ENCODE data around the gene HRAS. TPM values are rescaled to one million over a fixed set of nuclear protein-coding genes. Genes with fewer than 3 reads are reported as not detected.

Gene HRAS
- total and polyA plus RNA-seq, 2 of the 13 experiments (the other 11 are each of a cell fraction or from before 2014, with no cell fraction given) = 32.9 to 50.0 TPM

DNA sequence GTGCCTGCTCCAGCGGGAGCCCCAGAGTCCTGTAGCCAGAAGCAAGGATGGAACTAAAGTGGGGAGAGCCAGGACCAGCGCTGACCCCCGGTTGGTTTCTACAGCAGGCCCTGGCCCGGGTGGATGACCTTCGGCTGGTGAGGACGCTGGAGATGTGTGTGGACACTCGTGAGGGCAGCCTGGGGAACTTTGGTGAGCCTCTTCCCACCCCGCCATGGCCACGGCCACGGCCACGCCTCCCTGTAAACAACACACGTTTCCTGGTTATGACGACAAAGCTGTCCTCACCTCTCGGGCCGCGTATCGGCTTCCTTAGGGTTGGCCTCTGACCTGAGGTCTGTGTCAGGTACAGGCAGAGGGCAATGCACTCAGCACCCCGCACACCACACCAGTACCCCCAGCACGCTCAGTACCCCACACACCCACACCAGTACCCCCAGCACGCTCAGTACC is 6.1 kb upstream of the HRAS start (continued):
- TF ChIP-seq KDM5B (CRISPR knock-in tag; IDR thresholded peaks at IDR 0.05; ENCODE audit: borderline replicate concordance) = 0 out of 2 replicates have a peak, but pooled peaks have one; percentile 23
- no peak for TF ChIP-seq ZSCAN30 (CRISPR knock-in tag; IDR thresholded peaks at IDR 0.05)
- no peak for TF ChIP-seq SALL1 (CRISPR knock-in tag; IDR thresholded peaks at IDR 0.05)
- TF ChIP-seq, protein P1, sequence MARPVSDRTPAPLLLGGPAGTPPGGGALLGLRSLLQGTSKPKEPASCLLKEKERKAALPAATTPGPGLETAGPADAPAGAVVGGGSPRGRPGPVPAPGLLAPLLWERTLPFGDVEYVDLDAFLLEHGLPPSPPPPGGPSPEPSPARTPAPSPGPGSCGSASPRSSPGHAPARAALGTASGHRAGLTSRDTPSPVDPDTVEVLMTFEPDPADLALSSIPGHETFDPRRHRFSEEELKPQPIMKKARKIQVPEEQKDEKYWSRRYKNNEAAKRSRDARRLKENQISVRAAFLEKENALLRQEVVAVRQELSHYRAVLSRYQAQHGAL (CRISPR knock-in tag; IDR thresholded peaks at IDR 0.05; ENCODE audit: not compliant biosample characterization) = no peak
- no peak for TF ChIP-seq SRF (IDR thresholded peaks at IDR 0.05; ENCODE audit: low read depth, low read length)
- TF ChIP-seq MEIS2 (CRISPR knock-in tag; IDR thresholded peaks at IDR 0.05) = no peak
- TF ChIP-seq ARNTL (CRISPR knock-in tag; IDR thresholded peaks at IDR 0.05) = no peak
- TF ChIP-seq HMG20A (CRISPR knock-in tag; IDR thresholded peaks at IDR 0.05; ENCODE audit: borderline replicate concordance) = no peak
- no peak for TF ChIP-seq TAF1 (CRISPR knock-in tag; IDR thresholded peaks at IDR 0.05)
- no peak for TF ChIP-seq CC2D1A (CRISPR knock-in tag; IDR thresholded peaks at IDR 0.05)
- no peak for TF ChIP-seq SPEN (CRISPR knock-in tag; IDR thresholded peaks at IDR 0.05; ENCODE audit: low read depth)

DNA sequence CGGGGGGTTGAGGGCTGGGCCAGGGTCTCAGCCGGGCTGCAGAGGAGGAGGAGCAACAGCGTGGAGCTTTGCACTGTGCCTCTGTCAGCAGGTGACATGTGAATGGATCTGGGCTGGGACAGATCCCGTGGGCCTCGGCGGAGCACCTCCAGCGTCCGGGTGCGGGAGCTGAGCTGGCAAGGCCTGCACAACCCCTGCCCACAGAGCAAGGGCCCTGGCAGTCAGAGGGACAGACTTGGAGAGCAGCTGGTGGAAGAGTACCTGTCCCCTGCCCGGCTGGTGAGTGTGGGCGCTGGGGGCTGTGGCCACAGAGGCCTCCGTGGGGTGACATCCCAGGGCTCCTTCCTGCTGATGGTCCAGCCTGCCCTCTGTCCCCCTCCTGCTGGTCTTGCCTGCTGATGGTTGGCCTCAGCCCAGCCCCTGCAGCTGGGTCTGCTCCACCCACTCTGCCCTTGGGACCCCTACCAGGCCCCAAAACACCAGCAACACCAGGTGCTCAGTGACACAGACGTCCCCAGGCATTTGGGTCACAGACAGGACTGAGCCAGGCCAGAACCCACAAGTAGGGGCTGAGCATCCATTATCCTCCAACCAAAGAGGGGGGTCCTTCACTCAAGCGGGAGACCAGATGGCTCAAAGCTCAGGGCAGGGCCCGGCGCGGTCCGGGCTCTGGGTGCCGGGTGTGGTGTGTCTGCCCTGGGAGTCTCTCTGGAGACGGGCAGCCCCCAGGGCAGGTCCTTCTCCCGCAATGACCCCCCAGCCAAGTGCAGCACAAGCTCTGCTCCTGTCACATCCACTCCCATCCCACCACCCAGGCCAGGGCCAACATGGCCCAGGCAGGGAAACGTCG is 5.4 kb upstream of the HRAS start:
- FAIRE-seq (no peak), DNase-seq (ENCODE audit: low spot score) (no peak), ATAC-seq (peak; percentile 9)
- WGBS (ENCODE audit: low lambda C conversion rate) = no CpG with 5 or more reads among the region's 23 CpGs
- in situ Hi-C loops (cut with HindIII; ENCODE audit: extremely low pct_ligation_motif_present, low pct_unique_long_range_greater_than_20kb) = no loop called here
- Histone ChIP-seq H3K36me3 (replicated peaks in 1 of 2; ENCODE audit: control insufficient read depth in 1 of 2, insufficient read depth in 2 of 2, low read length in 2 of 2) (no peaks in the 10 kb centered on the region), H3K4me1 (ENCODE audit: insufficient read depth, low read length) (peaks cover 87% of the 10 kb centered on the region), H3K4me3 (replicated peaks in 1 of 3; ENCODE audit: insufficient read depth in 1 of 3, low read depth in 2 of 3, low read length in 3 of 3) (peak overlapping the region in 2 of 3 experiments; percentile 5 to 55; a peak in 3 of 6 replicates), H4K20me1 (ENCODE audit: insufficient read depth, low read length) (no peaks in the 10 kb centered on the region), H3K4me2 (ENCODE audit: low read depth, low read length) (peak overlapping the region; percentile 66), H3K27me3 (ENCODE audit: control insufficient read depth in 1 of 2, insufficient read depth in 2 of 2, low read length in 2 of 2) (peaks cover 6 to 26% of the 10 kb centered on the region in 2 experiments; a peak in 4 of 5 replicates), H3K79me2 (ENCODE audit: insufficient read depth, low read length) (no peaks in the 10 kb centered on the region), H3K9me3 (ENCODE audit: low read length) (no peaks in the 10 kb centered on the region), H3K9ac (ENCODE audit: insufficient read depth, low read depth, low read length) (peak overlapping the region; percentile 36; the same call in 1 of the 2 replicates), H2AFZ (ENCODE audit: low read length) (no peak overlapping the region), H3K27ac (ENCODE audit: extremely low read length, insufficient read depth, low read length) (no peak overlapping the region)
- no TSS peak for BruUV-seq (replicated peaks)
- CTCF ChIA-PET (ENCODE audit: low intra/inter-chr PET ratio, low total read pairs) = no interaction called here
- POLR2A ChIA-PET = interaction anchor here (1.4 kb wide), 1 partner anchor 10 kb away, joined by 4 read pairs; no protein-coding TSS in a partner anchor
- intact Hi-C loops (cut with micrococcal nuclease; ENCODE audit: unreplicated experiment) = no loop called here
- TF ChIP-seq DNMT3B (CRISPR knock-in tag; conservative IDR thresholded peaks at IDR 0.05) = no peak
- TF ChIP-seq ZIK1 (CRISPR knock-in tag; IDR thresholded peaks at IDR 0.05; ENCODE audit: borderline replicate concordance, low read depth) = 0 out of 2 replicates have a peak, but pooled peaks have one; percentile 25
- TF ChIP-seq, protein P2, sequence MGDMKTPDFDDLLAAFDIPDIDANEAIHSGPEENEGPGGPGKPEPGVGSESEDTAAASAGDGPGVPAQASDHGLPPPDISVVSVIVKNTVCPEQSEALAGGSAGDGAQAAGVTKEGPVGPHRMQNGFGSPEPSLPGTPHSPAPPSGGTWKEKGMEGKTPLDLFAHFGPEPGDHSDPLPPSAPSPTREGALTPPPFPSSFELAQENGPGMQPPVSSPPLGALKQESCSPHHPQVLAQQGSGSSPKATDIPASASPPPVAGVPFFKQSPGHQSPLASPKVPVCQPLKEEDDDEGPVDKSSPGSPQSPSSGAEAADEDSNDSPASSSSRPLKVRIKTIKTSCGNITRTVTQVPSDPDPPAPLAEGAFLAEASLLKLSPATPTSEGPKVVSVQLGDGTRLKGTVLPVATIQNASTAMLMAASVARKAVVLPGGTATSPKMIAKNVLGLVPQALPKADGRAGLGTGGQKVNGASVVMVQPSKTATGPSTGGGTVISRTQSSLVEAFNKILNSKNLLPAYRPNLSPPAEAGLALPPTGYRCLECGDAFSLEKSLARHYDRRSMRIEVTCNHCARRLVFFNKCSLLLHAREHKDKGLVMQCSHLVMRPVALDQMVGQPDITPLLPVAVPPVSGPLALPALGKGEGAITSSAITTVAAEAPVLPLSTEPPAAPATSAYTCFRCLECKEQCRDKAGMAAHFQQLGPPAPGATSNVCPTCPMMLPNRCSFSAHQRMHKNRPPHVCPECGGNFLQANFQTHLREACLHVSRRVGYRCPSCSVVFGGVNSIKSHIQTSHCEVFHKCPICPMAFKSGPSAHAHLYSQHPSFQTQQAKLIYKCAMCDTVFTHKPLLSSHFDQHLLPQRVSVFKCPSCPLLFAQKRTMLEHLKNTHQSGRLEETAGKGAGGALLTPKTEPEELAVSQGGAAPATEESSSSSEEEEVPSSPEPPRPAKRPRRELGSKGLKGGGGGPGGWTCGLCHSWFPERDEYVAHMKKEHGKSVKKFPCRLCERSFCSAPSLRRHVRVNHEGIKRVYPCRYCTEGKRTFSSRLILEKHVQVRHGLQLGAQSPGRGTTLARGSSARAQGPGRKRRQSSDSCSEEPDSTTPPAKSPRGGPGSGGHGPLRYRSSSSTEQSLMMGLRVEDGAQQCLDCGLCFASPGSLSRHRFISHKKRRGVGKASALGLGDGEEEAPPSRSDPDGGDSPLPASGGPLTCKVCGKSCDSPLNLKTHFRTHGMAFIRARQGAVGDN (CRISPR knock-in tag; IDR thresholded peaks at IDR 0.05) = peak; percentile 24
- peak; percentile 21; the same call in 1 of the 2 replicates for TF ChIP-seq ZFY (CRISPR knock-in tag; IDR thresholded peaks at IDR 0.05)
- TF ChIP-seq ZNF121 (CRISPR knock-in tag; IDR thresholded peaks at IDR 0.05) = no peak
- peak; percentile 28 for TF ChIP-seq RBM39 (IDR thresholded peaks at IDR 0.05; ENCODE audit: low read depth, low read length, poor library complexity, severe bottlenecking)
- peak; percentile 12; the same call in 1 of the 2 replicates for TF ChIP-seq SALL1 (CRISPR knock-in tag; IDR thresholded peaks at IDR 0.05)
- peak; percentile 18 for TF ChIP-seq AGO1 (IDR thresholded peaks at IDR 0.05; ENCODE audit: low read depth, low read length, poor library complexity, severe bottlenecking)
